ENCODE measurements around the gene BANF2.
"Not testable (repeated sequence)": the region's sequence is repeated elsewhere in the genome, so short reads cannot be mapped to it uniquely, and the experiment has no call there.

BANF2 gene

GRCh38 chr20:17683218-17684076 lies 16.3 kb upstream of the BANF2 start:
- DNase-seq (ENCODE audit: low spot score) = no peak

- DNase-seq (ENCODE audit: low spot score) = no peak
Measured at GRCh38 chr20:17684077-17684888, 15.5 kb upstream of the BANF2 start.

GRCh38 chr20:17685168-17685567 lies 14.6 kb upstream of the BANF2 start:
- DNase-seq (ENCODE audit: low spot score) = no peak

- DNase-seq (ENCODE audit: low spot score) = no peak
Measured at GRCh38 chr20:17687800-17688199, 12.0 kb upstream of the BANF2 start.

GRCh38 chr20:17688965-17689364 lies 10.8 kb upstream of the BANF2 start:
- DNase-seq (ENCODE audit: low spot score) = no peak

GRCh38 chr20:17690144-17690543 lies 9.6 kb upstream of the BANF2 start:
- no peak for DNase-seq (ENCODE audit: low spot score)

- DNase-seq (ENCODE audit: low spot score) = no peak
Measured at GRCh38 chr20:17691758-17692157, 8.0 kb upstream of the BANF2 start.

GRCh38 chr20:17693444-17694001 lies 6.2 kb upstream of the BANF2 start:
- DNase-seq (ENCODE audit: low spot score) = no peak

GRCh38 chr20:17694767-17695166 lies 5.0 kb upstream of the BANF2 start:
- DNase-seq (ENCODE audit: low spot score) = no peak

GRCh38 chr20:17696287-17696686 lies 3.5 kb upstream of the BANF2 start:
- DNase-seq (ENCODE audit: low spot score) = no peak

- no peak for DNase-seq (ENCODE audit: low spot score)
Measured at GRCh38 chr20:17697171-17697570, 2.6 kb upstream of the BANF2 start.

GRCh38 chr20:17698384-17698783 lies 1.4 kb upstream of the BANF2 start:
- DNase-seq (ENCODE audit: low spot score) = no peak

- no peak for DNase-seq (ENCODE audit: low spot score)
Measured at GRCh38 chr20:17700637-17701036, 871 bp downstream of the BANF2 start.

- no peak for DNase-seq (ENCODE audit: low spot score)
Measured at GRCh38 chr20:17701826-17702225, 2.1 kb downstream of the BANF2 start.

- no peak for DNase-seq (ENCODE audit: low spot score)
Measured at GRCh38 chr20:17704589-17705317, 5.0 kb downstream of the BANF2 start.

GRCh38 chr20:17705916-17706315 lies 6.2 kb downstream of the BANF2 start:
- no peak for DNase-seq (ENCODE audit: low spot score)

- no peak for DNase-seq (ENCODE audit: low spot score)
Measured at GRCh38 chr20:17706632-17707031, 6.9 kb downstream of the BANF2 start.

GRCh38 chr20:17707951-17708350 lies 8.2 kb downstream of the BANF2 start:
- DNase-seq (ENCODE audit: low spot score) = not testable (repeated sequence)

GRCh38 chr20:17708675-17709360 lies 9.1 kb downstream of the BANF2 start:
- no peak for DNase-seq (ENCODE audit: low spot score)

GRCh38 chr20:17709361-17710293 lies 9.9 kb downstream of the BANF2 start:
- no peak for DNase-seq (ENCODE audit: low spot score)

Data from iPS-NIHi11 (cell line).